HG03460 (cell line): ENCODE data around the gene HPS6.

Experiments used
- ATAC-seq: cut with Tn5 transposase; IDR thresholded peaks from one replicate; pipeline ENCODE4 v1.9.1; 2021; ENCODE audit not compliant: unreplicated experiment

Gene HPS6

DNA sequence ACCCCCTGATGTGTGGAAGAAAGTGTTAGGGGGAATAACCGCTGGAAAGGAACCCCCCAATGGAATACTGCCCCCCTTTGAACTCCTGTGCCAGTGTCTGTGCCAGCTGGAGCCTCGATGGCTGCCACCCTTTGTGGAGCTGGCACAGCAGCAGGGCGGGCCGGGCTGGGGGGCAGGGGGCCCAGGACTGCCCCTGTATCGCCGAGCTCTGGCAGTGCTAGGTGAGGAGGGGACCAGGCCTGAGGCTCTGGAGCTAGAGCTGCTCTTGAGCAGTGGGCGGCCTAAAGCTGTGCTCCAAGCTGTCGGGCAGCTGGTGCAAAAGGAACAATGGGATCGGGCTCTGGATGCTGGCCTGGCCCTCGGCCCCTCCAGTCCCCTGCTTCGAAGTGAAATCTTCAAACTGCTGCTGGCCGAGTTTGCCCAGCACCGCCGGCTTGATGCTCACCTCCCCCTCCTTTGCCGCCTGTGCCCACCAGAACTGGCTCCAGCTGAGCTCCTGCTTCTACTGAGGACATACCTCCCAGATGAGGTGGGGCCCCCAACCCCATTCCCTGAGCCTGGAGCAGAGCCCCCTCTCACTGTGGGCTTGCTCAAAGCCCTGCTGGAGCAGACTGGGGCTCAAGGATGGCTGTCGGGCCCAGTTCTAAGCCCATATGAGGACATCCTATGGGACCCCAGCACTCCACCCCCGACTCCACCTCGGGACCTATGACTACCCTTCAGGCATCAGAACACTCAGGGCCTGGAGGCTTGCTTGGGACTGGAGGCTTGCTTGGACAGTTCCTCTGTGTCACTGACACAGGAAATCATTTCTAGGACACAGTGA lies 2.2 kb downstream of the HPS6 start:
- no peak for ATAC-seq

DNA sequence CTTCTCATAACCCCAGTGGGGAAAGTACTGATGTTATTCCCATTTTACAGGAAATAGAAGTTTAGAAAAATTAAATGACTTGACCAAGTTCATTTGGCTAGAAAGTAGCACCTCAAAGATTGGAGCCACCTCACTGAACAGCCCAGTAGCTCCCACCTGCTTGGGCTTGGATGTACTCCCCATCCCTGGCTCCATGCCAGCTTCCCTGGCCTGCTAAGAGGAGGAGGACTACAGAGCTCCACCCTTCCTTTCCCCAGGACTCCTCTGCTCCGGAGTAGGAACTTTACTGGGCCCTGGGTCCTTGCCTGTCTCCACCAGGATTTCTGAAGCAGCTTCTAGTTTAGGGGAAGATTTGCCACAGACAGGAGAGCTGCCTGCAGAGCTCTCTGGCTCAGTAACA lies 3.1 kb downstream of the HPS6 start:
- no peak for ATAC-seq

DNA sequence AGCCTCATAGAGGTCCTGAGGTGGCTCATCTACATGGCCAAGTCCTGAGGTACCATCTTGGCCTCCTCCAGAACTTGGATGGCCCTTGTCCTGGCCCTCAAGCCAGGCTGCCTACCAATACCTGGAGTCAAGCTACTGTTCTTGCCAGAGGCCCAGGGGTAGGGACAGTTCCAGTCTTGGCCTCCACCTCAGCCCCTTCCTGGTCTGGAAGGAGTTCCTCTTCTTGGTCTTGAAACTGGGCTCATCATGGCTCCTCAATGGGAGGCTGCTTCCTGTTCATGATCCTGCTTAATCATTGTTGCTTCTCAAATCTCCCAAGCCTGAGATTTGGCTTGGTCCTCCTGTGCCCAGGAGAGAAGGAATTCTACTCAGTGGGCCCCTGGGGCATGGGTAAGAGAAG lies 3.9 kb downstream of the HPS6 start:
- ATAC-seq: no peak

DNA sequence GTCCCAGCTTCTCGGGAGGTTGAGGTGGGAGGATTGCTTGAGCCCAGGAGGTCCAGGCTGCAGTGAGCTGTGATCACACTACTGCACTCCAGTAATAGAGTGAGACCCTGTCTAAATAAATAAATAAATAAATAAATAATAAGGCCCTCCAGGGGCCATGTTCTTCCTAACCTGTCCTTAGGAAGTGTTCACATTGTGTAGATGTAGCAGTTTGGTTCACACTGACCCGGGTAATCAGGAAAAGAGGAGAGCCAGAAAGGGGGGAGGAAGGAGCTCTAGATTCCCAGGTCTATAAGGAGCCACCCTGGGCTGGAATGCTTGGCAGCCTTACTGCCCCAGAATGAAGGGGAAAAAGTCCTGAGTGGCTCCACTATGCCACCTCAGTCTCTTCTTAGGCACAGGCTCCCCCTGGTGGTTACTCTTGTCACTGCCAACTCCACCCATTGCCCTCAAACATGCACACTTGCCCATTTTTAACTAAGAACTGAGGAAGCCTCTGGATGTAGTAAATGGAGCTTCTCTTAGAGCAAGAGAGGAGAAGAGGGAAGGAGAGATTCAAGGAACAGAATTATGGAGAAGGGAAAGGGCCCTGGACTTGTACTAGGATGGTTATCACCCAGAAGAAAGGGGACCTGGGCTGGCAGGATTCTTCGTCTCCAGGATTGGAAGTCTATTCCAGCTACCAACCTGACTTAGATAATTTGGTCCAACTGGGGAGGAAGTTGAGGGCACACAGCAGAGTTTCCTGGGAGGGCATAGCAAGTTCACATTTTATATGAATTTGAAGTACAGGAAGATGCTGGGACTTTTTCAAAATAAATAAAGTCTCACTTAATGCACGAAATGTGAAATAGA lies 7.8 kb downstream of the HPS6 start:
- ATAC-seq: no peak

DNA sequence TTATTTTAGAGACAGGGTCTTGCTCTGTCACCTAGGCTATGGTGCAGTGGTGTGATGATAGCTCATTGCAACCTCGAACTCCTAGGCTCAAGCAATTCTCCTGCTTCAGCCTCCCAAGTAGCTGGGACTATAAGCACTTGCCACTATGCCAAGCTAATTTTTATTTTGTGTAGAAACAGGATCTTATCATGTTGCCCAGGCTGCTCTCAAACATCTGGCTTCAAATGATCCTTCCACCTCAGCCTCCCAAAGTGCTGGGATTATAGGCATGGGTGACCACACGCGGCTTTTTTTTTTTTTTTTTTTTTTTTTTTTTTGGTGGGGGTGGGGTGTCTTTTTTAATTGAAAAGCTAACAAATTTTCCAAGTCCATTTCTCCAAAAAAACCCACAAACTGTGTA lies 18.4 kb downstream of the HPS6 start:
- ATAC-seq: no peak

DNA sequence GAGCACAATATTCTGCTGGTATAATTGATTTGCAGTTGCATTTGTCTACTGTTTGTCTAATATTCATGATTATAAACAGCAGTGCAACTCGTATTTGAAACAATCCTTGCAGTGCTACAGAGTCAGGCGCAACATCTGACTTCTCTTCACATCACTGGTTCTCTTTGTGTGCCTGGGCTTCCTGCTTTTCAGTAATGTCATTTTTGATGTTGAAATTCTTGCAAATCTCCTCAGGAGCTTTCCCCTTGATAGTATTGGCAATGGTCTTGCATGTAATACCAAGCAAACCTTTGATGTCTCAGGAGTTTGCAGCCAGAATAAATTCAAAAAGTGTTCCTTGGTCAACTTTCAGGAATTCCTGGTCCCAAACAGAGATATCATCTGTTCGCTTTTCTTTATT lies 20.2 kb downstream of the HPS6 start:
- no peak for ATAC-seq

DNA sequence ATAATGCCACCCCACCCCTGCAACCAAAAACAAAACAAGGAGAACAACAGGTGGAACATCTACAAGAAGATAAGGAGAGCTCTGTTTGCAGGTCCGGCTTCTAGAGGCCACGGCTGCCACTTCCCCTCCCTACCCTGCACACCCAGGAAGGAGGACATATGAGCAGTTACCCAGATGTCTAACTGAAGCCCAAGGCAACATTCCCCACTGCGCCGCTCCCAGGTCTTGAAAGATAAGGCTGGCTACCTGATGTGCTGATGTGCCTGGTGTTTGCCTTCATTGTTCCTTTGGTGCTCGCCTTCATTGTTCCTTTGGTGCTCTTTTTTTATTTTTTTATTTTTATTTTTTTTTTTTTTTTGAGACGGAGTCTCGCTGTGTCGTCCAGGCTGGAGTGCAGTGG lies 21.0 kb downstream of the HPS6 start:
- no peak for ATAC-seq

DNA sequence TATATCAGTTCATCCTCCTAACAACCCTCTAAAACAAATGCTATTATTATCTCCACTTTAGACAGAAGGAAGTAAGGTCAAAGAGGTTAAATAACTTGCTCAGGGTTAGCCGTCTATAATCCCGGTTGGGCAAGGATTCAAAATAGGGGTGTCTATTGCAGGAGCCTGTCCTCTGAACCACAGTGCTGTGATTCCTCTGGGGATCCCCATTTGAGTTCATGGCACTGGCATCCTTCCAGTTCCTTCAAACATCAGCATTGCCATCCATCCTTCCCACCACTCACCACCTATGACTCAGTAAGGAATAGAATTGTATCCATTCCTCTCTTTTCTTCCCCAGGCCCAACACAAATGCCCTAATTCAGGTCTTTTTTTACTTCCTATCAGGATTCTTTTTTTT lies 25.6 kb downstream of the HPS6 start:
- no peak for ATAC-seq

DNA sequence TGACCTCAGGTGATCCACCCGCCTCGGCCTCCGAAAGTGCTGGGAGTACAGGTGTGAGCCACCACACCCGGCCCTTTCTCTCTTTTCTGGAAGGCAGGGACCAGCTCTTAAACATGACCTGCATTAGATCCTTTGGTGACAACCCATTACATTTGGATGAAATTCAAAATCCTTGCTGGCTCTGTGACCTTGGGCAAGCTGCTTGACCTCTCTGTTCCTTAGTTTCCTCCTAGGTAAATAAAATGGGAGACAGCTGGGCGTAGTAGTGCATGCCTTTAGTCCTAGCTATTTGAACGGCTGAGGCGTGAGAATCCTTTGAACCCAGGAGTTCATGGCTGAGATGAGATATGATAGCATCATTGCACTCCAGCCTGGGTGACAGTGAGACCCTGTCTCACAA lies 31.3 kb downstream of the HPS6 start:
- ATAC-seq: no peak

DNA sequence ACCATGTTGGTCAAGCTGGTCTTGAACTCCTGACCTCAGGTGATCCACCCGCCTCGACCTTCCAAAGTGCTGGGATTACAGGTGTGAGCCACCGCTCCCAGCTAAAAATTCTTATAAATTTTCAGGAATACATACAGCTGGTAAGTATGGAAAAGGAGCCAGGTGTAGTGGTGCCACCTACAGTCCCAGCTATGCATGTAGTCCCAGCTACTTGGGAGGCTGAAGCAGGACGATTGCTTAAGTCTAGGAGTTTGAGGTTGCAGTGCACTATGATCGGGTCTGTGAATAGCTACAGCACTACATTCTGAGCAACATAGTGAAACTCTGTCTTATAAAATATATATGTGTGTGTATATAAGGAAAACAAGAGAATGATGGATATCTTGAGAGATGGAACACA lies 36.0 kb downstream of the HPS6 start:
- no peak for ATAC-seq

DNA sequence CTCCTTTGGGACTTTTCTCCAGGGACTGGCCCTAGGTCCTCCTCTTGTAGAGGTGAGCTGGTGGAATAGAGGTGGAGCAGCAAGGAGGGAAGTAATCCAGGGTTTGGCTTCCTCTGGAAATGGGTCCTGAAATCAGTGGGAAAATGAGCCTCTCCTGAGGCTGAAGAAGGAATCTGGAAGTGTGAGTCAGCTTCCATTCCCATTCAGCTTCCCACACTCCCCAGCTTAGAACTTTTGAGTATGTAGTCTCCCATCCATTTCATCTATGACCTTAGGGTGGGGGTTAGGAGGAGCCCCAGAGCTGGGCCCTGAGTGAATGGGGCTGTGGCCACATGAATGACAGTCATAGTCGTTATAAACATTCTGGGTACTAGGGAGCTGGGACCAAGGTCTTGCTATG lies 37.3 kb downstream of the HPS6 start:
- ATAC-seq: no peak

DNA sequence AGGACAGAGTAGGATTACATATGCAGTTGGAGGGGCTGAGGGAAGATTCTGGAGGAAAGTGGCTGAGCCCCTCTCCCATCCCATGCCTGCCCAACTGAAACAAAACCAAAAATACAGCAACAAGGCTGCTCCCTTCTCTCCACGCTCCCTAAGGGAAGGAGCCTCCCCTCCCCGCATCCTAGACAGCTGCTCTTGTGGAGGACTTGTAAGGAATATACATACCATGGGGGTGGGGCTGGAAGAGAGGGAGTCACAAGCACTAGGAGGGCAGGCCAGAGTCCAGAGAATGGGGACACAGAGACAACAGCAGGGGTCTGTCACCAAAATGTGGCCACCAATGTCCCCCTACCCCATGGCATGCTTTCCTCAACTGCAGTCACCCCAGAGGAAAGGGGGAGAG lies 41.8 kb downstream of the HPS6 start:
- ATAC-seq: no peak

DNA sequence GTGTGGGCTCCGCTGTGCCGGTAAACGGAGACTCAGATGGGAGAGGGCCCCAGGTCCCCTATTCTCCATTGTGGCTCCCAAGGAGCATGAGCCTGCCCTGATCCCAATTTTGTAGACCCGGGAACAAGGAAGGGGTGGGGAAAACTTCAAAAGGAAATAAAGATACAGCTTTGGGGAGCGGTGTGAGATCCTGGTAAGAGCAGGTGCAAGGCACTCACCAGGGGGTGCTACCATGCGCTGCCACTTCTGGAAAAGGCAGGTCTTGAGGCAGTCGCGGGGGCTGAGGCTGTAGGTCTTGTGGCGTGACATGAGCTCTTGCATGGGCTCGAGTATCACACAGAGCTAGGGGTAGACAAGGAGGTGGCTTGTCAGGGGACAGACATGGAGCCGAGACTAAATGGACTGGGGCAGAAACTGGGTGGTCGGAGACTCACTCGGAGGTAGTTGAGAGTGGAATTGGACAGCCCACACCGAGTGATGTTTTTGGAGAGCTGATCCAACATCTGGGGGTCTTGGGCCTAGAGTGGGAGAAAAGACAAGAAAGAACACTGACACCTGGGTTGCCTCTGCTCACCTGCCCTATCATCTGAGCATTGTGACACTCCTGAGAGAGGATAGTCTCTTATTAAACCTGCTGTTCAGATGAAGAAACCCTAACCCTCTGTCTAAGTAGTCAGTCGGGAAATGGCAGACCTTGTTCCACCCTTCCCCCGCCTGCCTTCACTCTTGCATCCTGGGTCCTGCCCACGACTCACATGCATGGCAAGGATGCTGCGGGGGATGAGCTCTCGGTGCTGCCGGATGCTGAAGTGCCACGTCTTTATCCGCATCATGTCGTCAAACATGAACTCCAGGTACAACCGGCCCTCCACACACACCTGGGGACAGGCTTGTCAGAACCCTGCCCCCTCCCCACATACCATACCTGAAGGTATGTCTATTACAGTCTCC lies 44.3 kb downstream of the HPS6 start:
- no peak for ATAC-seq

DNA sequence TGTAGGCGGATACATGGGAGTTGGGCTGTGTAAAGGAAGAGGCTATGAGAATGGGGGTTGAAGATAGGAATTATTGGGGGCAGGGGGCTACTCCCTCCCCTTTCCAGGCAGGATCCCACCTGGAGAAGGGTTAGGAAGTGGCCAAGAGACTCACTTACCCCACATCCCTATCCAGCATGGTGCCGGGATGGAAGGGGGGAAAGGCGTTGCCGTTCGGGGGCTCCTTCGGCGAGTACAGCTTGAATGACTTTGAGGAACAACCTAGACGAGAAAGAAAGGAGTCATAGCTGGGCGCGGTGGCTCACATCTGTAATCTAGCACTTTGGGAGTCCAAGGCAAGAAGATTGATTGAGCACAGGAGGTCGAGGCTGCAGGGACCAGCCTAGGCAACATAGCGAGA lies 46.1 kb downstream of the HPS6 start:
- ATAC-seq: no peak

DNA sequence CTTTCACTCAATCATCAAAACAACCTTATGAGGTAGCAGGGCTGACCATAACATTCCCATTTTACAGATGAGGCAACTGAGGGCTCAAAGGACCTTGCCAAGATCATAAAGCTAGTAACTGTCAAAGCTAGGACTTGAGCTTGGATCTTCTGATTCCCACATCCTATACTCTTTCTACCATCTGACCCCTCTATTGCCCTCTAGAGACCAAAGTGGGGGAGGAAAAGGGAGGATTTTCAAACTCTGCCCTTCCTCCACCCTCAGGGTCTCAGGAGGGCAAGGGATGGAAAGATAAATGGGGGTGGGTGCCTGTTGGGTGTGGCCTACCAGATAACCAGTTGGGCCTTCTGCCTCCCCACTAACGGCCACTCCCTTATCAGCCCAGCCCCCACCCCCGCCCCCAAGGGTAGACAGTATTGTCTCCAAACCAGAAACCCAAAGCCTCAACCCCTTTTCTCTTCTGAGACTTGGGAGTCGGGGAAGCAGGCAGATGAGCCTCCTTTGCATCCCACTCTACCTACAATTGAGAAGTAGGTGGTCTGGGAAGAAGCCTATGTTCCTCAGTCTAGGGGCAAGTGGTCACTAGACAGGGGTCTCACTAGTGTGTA lies 47.2 kb downstream of the HPS6 start:
- ATAC-seq: no peak

DNA sequence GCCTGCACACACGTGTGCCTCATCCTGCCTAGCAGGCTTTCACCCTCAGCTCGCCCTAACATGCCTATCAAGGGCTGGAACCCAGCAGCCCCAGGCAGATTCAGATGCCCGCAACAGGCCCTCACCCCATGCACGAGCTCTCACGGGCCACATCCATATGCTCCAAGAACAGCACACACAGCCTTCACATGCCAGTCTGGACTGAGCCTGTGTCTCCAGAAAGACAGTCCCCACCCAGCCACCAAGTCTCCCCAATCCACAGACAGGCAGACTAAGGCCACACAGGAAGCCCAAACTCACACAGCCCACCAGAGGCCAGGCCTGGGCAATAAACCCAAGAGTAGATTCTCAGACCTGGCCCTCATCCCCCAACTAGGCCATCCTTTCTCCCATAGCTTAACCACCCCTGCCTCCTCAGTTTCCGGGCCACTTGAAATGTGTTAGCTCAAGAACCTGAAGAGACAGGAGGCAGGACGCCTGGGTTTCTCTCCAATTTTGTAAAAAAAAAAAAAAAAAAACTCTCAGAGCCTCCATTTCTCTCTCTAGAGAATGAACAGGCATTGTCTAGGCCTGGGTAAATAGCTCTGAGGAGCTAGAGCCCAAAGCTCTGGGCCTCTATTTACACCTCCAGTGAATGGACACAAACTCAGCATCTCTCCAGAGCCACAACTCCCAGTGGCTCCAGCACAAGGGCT lies 48.3 kb downstream of the HPS6 start:
- no peak for ATAC-seq

DNA sequence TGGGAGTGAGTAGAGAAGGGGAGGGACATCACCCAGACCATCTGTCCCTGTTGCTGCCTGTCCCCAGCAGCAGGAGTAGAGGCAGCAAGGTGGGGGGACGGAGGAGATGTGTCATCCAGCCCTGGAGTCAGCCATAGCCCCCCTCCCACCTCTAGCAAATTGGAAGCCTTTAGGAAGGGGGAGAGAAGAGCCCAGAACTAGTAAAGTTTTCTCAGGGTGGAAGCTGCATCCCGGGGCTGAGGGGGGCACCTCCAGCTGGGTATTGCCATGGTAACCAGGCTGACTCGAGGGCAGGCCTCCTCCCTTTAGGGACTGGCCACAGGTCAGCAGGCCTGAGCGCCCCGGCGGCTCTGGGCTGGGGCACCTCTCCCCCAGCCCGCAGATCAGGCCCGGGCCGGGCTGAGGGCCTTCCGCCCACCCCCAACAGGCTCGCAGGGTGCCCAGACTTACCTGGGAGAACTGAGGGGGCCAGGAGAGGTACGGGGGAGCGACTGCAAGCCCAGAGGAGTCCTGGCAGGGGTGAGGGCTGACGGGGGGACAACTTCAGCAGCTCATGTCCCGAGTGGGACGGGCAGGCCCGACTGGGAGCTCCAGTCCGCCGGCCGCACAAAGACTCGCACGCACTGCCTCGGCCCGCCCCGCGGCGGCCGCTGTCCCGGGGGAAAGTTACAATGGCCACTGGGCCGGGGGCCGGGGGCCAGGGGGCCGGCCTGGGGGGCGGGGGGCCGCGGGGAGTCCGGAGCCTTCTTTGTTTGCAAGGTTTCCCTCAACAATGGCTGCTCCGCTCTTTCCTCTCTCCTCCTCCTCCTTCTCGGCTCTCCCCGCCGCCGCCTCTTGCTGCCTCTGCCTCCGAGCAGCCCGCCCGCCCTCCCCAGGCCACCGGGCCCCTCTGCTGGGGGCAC lies 49.1 kb downstream of the HPS6 start:
- peak; percentile 12 for ATAC-seq

DNA sequence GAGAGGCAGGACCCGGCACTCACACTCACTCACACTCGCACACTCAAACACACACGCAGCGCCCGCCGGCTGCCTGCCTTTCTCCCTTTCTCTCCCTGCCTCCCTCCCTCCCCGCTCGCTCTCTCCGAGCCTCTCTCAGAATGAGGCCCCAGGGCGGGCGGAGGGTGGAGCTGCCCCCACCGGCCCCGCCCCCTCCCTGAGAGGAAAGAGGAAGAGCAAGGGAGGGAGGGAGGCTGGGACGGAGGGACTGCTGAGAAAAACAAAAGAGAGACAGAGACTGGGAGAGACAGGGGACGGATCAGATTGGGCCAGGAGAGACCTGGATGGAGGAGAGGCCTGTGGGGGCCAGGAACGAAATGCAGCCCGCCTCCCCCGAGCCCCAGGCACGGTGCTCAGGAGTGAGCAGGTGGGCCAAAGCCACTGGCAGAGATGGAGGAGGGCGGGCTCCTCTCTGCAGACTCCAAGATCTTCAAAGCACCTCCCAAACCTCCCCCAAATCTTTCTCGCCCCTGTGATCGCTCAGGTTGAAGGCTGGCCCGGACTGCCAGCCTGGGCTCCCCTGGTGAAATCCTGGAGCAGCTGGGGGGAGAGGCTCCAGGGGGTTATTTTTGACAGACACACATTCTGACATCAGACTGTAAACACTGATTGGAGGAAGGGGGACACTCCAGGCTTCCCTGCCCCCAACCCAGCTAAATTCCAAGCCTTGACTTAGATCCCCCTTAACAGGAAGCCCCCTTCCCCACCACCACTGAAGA lies 49.9 kb downstream of the HPS6 start:
- peak; percentile 70 for ATAC-seq
